GM18868 (cell line): Measurements from ENCODE around the gene DR1.
A peak's percentile ranks its signal among the peaks of the same experiment; 100 is the strongest.
"Not testable (repeated sequence)": the region's sequence is repeated elsewhere in the genome, so short reads cannot be mapped to it uniquely, and the experiment has no call there.

Source experiments
- ATAC-seq: cut with Tn5 transposase; IDR thresholded peaks from one replicate; pipeline ENCODE4 v1.9.1; 2021; ENCODE audit warnings: mild to moderate bottlenecking, moderate library complexity; ENCODE audit not compliant: unreplicated experiment

The DR1 gene

DNA sequence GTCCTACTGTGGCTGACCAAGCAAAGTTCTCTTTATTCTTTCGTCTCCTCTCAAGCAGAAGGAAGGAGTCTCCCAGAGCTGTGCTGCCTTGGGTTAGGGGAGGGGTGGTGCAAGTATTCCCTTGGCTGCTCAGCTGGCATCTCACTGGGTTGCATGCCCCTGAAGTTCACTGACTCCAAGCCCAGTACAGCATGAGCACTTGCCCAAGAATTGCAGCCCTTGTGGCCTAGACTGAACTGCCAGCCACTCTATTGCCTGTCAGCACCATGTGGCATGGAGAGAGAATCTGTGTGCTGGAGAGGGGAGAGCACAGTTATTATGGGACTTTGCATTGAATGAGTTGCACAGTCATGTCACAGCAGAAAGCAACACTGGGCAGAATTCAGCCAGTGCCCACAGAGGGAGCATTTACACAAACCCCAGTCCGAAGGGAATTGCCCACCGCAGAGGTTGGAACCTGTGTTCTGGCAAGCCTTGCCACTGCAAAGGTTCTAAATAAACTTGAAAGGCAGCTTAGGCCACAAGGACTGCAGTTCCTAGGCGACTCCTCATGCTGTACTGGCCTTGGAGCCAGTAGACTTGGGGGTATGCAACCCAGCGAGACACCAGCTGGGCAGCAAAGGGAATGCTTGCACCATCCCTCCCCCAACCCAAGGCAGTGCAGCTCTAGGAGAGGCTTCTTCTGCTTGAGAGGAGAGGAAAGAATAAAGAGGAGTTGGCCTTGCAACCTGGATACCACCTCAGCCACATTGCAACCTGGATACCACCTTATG, 28.8 kb downstream of the DR1 start:
- ATAC-seq, result no peak

- no peak for ATAC-seq
Measured at GRCh38 chr1:93384656-93385055, 38.9 kb downstream of the DR1 start.

DNA sequence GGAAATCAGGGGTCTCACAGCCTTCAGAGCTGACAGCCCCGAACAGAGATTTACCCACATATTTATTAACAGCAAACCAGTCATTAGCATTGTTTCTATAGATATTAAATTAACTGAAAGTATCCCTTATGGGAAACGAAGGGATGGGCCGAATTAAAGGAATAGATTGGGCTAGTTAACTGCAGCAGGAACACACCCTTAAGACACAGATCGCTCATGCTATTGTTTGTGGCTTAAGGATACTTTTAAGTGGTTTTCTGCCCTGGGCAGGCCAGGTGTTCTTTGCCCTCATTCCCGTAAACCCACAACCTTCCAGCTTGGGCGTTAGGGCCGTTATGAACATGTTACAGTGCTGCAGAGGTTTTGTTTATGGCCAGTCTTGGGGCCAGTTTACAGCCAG, 40.6 kb downstream of the DR1 start:
- not testable (repeated sequence) for ATAC-seq

DNA sequence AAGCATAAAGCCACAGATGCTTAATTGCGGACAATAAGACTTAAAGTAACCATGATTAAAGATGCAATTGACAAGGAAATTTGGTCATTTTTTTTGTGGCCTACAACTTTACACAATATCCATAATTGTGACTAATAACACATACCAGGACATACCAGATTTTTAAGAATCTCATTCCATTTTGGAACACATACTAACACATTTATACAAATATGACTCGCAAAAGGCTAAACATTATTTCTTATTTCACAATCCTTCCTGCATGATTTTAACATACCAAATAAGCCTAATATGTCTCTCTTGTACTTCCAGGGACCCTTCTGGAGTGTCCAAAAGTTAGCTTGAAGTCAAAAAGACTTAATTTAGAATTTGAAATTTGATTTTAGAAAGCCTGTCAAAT, 48.8 kb downstream of the DR1 start:
- no peak for ATAC-seq

DNA sequence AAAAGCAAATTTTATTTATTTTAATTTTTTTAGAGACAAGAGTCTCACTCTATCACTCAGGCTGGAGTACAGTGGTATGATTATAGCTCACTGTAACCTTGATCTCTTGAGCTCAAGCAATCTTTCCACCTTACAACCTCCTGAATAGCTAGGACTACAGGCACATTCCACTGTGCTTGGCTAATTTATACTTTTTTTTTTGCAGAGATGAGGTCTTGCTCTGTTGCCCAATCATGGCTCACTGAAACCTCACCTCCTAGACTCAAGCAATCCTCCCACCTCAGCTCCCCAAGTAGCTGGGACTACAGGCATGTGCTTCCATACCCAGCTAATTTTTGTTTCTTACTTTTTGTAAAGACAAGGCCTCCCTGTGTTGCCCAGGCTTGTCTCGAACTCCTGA, 49.5 kb downstream of the DR1 start:
- no peak for ATAC-seq

DNA sequence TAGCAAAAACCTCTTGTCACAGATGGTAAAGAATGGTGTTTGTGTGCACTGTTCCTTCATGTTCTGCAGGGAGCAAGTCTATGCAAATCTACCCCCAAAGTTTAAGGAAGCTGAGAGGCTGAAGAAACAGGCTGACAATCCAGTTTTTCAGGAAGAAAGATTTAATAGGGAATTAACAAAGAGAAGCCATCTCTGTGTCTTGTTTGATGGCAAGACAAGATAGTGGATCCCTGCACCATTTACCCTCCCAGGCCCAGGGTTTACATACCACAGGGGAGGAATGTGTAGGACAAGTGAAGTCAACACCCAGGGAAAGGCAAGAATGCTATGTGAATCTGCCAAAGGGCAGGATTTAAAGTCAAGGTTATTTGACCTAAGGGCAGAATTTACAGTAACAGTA, 54.1 kb downstream of the DR1 start:
- ATAC-seq, result no peak

DNA sequence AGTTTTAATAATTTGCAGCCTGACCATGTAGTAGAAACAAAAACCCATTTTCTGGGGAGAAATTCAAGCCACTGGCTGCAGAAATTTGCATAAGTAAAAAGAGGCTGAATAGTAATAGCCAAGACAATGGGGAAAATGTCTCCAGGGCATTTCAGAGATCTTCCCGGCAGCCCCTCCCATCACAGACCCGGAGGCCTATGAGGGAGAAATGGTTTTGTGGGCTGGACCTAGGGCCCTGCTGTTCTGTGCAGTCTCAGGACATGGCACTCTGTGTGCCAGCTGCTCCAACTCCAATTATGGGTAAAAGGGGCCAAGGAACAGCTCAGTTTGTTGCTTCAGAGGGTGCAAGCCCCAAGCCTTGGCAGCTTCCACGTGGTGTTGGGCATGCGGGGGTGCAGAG, 62.5 kb downstream of the DR1 start:
- no peak for ATAC-seq

DNA sequence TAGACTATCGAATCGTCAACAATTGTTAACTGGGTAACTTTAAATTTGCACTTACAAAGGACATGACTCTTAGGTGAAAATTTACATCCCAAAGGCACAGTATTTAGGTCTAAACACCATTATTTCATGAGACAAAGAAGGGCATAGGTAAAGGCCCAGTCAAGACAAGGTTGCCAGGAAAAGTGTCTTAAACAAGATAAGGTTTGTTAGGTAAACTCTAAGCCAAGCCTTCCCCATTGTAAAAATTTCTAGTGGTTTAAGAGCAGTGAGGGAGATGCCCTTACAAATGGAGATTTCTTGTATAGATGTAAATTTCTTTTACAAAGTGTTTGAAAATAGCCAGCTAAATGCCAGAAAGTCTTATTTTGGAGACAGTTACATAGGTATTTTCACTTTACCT, 65.3 kb downstream of the DR1 start:
- ATAC-seq, result no peak

GRCh38 chr1:93414749-93415148, 69.0 kb downstream of the DR1 start:
- peak; percentile 55 for ATAC-seq

DNA sequence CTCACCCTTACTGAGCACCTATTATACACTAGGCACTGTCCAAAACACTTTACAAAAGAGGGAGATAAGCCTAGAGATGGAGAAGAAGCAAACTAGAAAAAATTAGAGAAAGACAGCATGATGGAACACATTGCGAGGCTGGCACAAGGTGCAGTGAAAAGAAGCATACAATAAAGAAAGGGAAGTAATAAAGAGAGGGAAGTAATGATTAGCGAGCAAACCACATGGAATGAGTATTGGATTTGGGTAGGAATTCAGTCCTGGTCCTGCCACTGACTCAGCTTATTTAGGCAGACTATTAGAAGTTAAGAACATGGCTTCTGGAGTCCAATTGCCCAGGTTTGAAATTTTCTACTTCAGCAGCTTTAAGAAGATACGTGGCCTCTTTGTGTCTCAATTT, 69.6 kb downstream of the DR1 start:
- ATAC-seq, result no peak

DNA sequence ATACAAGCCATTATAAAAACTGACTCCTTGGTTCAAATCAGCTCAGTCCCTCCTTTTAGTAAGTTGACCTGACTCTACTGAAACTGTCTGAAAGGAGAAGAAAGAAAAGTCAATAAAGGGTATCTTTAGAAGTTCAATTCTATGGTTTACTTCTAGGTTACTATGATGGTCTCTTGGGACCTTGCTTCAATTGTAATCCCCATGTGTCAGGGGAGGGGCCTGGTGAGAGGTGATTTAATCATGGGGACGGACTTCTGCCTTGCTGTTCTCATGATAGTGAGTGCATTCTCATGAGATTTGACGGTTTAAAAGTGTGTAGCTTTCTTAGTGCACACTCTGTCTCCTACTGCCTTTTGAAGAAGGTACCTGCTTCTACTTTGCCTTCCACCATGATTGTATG, 70.5 kb downstream of the DR1 start:
- peak; percentile 72 for ATAC-seq
